BLaER1 (cell line): ENCODE results near the gene CEP128.
A peak's percentile ranks its signal among the peaks of the same experiment; 100 is the strongest.

ENCODE experiments used
- H3K27ac ChIP-seq: shearing (Covaris generic); formaldehyde crosslinking; 2 replicates; pipeline ENCODE4 v1.8.1; 2022
- H3K27me3 ChIP-seq: shearing (Covaris generic); formaldehyde crosslinking; 2 replicates; pipeline ENCODE4 v1.8.1; 2022
- H3K36me3 ChIP-seq: shearing (Covaris generic); formaldehyde crosslinking; 2 replicates; pipeline ENCODE4 v1.8.1; 2022
- H3K4me1 ChIP-seq: shearing (Covaris generic); formaldehyde crosslinking; 2 replicates; pipeline ENCODE4 v1.8.1; 2022
- H3K4me2 ChIP-seq: shearing (Covaris generic); formaldehyde crosslinking; 2 replicates; pipeline ENCODE4 v1.8.1; 2022
- H3K4me3 ChIP-seq: shearing (Covaris generic); formaldehyde crosslinking; 2 replicates; pipeline ENCODE4 v1.8.1; 2022
- H3K9ac ChIP-seq: shearing (Covaris generic); formaldehyde crosslinking; 2 replicates; pipeline ENCODE4 v1.8.1; 2022
- H3K9me3 ChIP-seq: shearing (Covaris generic); formaldehyde crosslinking; 2 replicates; pipeline ENCODE4 v1.8.1; 2022
- H4K20me1 ChIP-seq: shearing (Covaris generic); formaldehyde crosslinking; 2 replicates; pipeline ENCODE4 v1.8.1; 2022
- Cebpa-rat ChIP-seq: shearing (Covaris generic); IDR thresholded peaks from 2 replicates; pipeline ENCODE4 v1.8.1; 2022

CEP128 gene

GRCh38 chr14:80862541-80862940 lies 79.0 kb downstream of the CEP128 start:
- no peak for TF ChIP-seq Cebpa-rat
- Histone ChIP-seq H3K27me3 (no peaks in the 10 kb centered on the region), H3K4me1 (no peaks in the 10 kb centered on the region), H3K36me3 (peaks cover 27% of the 10 kb centered on the region), H4K20me1 (no peaks in the 10 kb centered on the region), H3K4me2 (no peak overlapping the region), H3K4me3 (no peak overlapping the region), H3K9me3 (peaks cover 12% of the 10 kb centered on the region), H3K9ac (no peak overlapping the region), H3K27ac (no peak overlapping the region)

GRCh38 chr14:80850197-80850814 lies 91.2 kb downstream of the CEP128 start:
- Histone ChIP-seq H3K4me2 (no peak overlapping the region), H3K4me1 (no peaks in the 10 kb centered on the region), H3K36me3 (peaks cover 8% of the 10 kb centered on the region; the same call in 1 of the 2 replicates), H3K9ac (no peak overlapping the region), H3K4me3 (no peak overlapping the region), H3K27me3 (no peaks in the 10 kb centered on the region), H3K27ac (no peak overlapping the region), H4K20me1 (no peaks in the 10 kb centered on the region), H3K9me3 (no peaks in the 10 kb centered on the region)
- TF ChIP-seq Cebpa-rat: no peak

DNA sequence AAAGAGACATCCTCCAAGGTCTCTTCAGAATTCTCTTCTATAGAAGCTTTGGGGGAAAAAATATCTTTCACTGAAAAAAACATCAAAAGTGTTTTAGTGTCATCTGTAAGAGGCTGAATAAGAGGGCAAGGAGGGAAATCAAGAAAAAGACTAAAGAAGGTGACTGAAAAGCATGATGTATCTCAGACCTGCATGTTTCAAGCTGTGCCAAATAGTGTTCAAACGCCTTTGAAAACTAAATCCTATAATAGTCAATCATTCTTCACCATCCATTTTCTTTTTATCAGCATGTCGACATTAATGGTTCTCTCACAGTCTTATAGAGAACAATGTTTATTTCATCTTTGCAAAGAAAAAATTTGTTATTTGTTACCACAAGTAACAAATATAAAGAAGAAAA lies 94.5 kb downstream of the CEP128 start:
- H4K20me1 ChIP-seq: no peaks in the 10 kb centered on the region
- TF ChIP-seq Cebpa-rat: no peak
- no peak overlapping the region for H3K4me3 ChIP-seq
- no peaks in the 10 kb centered on the region for H3K4me1 ChIP-seq
- H3K9me3 ChIP-seq: no peaks in the 10 kb centered on the region
- H3K9ac ChIP-seq: no peak overlapping the region
- no peak overlapping the region for H3K4me2 ChIP-seq
- peaks cover 8% of the 10 kb centered on the region; the same call in 1 of the 2 replicates for H3K36me3 ChIP-seq
- no peaks in the 10 kb centered on the region for H3K27me3 ChIP-seq
- no peak overlapping the region for H3K27ac ChIP-seq

DNA sequence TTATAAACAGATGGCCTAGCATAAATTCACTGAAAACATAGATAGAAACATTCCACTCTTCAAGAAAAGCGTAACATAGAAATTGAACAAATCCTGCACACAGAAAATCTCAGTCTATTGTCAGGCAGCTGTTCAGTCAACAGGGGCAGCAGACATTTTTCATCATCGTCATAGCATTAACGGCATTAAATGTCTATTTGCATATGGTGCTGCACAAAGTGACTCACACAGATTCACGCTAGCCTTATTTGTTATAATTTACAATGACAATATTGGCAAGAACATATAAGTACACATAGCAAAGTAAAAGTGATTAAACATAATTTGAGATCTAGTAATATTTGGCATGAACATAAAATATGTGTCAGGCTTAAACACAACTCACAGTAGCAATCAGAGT lies 95.7 kb downstream of the CEP128 start:
- Histone ChIP-seq H3K9me3 (no peaks in the 10 kb centered on the region), H3K4me3 (no peak overlapping the region), H3K27ac (no peak overlapping the region), H3K4me2 (no peak overlapping the region), H3K36me3 (peaks cover 8% of the 10 kb centered on the region; the same call in 1 of the 2 replicates), H3K9ac (no peak overlapping the region), H3K27me3 (no peaks in the 10 kb centered on the region), H3K4me1 (no peaks in the 10 kb centered on the region), H4K20me1 (no peaks in the 10 kb centered on the region)
- no peak for TF ChIP-seq Cebpa-rat

DNA sequence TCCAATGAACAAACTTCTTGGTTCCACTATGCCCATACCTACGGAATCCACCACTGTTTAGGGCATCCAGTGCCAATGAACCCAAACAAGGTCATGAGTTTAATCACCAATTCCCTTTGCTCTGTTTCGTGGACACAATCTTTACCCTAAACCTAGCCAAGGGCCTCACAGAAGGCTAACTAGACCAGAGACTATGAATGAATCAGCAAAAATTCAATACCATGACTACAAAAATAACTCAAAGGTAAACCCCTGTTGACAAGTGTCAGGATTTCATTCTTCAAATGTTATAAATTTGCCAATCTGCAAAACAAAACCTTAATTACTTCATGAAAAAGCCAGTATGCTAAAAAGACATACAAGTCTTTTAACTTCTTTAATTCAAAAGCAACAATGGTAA lies 96.7 kb downstream of the CEP128 start:
- H3K4me3 ChIP-seq: no peak overlapping the region
- no peak for TF ChIP-seq Cebpa-rat
- H3K4me2 ChIP-seq: no peak overlapping the region
- no peak overlapping the region for H3K27ac ChIP-seq
- H3K9me3 ChIP-seq: no peaks in the 10 kb centered on the region
- no peaks in the 10 kb centered on the region for H3K27me3 ChIP-seq
- peaks cover 8% of the 10 kb centered on the region; the same call in 1 of the 2 replicates for H3K36me3 ChIP-seq
- H3K9ac ChIP-seq: no peak overlapping the region
- H3K4me1 ChIP-seq: no peaks in the 10 kb centered on the region
- H4K20me1 ChIP-seq: no peaks in the 10 kb centered on the region

DNA sequence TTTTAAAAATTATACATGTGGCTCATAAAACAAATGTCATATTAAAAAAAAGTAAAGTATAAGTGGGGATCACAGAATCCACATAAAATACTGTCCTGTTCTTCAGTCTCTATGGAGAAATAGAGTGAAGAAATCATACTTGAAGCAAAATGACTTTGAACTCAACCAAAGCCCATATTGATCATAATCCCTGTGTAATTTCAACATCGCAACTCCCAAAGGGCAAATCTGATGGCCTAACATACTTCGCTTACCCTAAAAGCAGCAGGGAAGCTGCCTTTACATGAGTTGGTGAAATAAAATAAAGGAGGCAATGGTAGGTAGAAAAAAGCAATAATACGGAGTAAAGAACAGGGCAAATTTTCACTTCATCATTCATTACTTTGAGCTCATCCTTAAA lies 101.8 kb downstream of the CEP128 start:
- no peak overlapping the region for H3K4me3 ChIP-seq
- no peaks in the 10 kb centered on the region for H3K9me3 ChIP-seq
- no peak overlapping the region for H3K27ac ChIP-seq
- no peaks in the 10 kb centered on the region for H3K4me1 ChIP-seq
- H3K27me3 ChIP-seq: no peaks in the 10 kb centered on the region
- H3K36me3 ChIP-seq: peaks cover 14% of the 10 kb centered on the region
- H4K20me1 ChIP-seq: no peaks in the 10 kb centered on the region
- TF ChIP-seq Cebpa-rat: no peak
- H3K9ac ChIP-seq: no peak overlapping the region
- no peak overlapping the region for H3K4me2 ChIP-seq

- Histone ChIP-seq H3K4me2 (peak overlapping the region; percentile 32), H3K27me3 (no peaks in the 10 kb centered on the region), H3K4me3 (no peak overlapping the region), H3K9me3 (peaks cover 39% of the 10 kb centered on the region), H3K9ac (no peak overlapping the region), H3K27ac (0 out of 2 replicates have a peak overlapping the region, but pooled peaks have one; percentile 9), H4K20me1 (no peaks in the 10 kb centered on the region), H3K36me3 (peaks cover 21% of the 10 kb centered on the region), H3K4me1 (peaks cover 19% of the 10 kb centered on the region)
- no peak for TF ChIP-seq Cebpa-rat
These were observed 131.9 kb downstream of the CEP128 start for GRCh38 chr14:80809663-80810062.

- Histone ChIP-seq H3K4me3 (no peak overlapping the region), H4K20me1 (no peaks in the 10 kb centered on the region), H3K9me3 (peaks cover 31% of the 10 kb centered on the region), H3K9ac (no peak overlapping the region), H3K4me1 (peaks cover 18% of the 10 kb centered on the region), H3K36me3 (peaks cover 24% of the 10 kb centered on the region), H3K27ac (no peak overlapping the region), H3K4me2 (no peak overlapping the region), H3K27me3 (no peaks in the 10 kb centered on the region)
- no peak for TF ChIP-seq Cebpa-rat
These were observed 136.4 kb downstream of the CEP128 start for GRCh38 chr14:80805136-80805535.

- H3K4me1 ChIP-seq: no peaks in the 10 kb centered on the region
- H3K27me3 ChIP-seq: no peaks in the 10 kb centered on the region
- peaks cover 18% of the 10 kb centered on the region for H3K36me3 ChIP-seq
- H3K4me3 ChIP-seq: no peak overlapping the region
- H3K9me3 ChIP-seq: peaks cover 22% of the 10 kb centered on the region
- no peaks in the 10 kb centered on the region for H4K20me1 ChIP-seq
- no peak for TF ChIP-seq Cebpa-rat
- no peak overlapping the region for H3K4me2 ChIP-seq
- H3K27ac ChIP-seq: no peak overlapping the region
- H3K9ac ChIP-seq: no peak overlapping the region
These were observed 142.7 kb downstream of the CEP128 start for GRCh38 chr14:80798878-80799277.

- Histone ChIP-seq H3K27ac (no peak overlapping the region), H3K9me3 (peaks cover 22% of the 10 kb centered on the region), H3K4me1 (no peaks in the 10 kb centered on the region), H3K27me3 (no peaks in the 10 kb centered on the region), H3K36me3 (peaks cover 18% of the 10 kb centered on the region), H3K4me2 (no peak overlapping the region), H3K4me3 (no peak overlapping the region), H4K20me1 (no peaks in the 10 kb centered on the region), H3K9ac (no peak overlapping the region)
- TF ChIP-seq Cebpa-rat: peak; percentile 15; the same call in 1 of the 2 replicates
These were observed 143.3 kb downstream of the CEP128 start for GRCh38 chr14:80798211-80798610.

DNA sequence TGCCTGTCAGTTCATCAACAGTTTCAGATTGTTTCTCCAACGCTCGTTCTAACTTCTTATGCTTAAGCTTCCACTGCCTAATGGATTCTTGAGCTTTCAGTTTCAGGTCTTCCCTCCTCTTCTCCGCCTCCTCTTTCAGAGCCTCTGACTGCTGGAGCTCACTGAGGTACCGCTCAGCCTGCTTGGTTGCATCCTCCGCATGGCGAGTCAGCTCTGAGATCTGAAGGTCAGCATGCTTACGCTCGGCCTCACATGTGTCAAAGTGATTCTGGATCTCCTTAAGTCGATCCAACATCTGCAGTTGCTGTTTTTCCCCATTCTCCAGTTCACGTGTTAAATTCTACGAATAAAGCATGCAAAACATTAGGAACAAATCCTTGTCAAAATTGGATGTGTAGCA lies 148.8 kb downstream of the CEP128 start:
- H3K27ac ChIP-seq: no peak overlapping the region
- H3K9ac ChIP-seq: no peak overlapping the region
- no peak overlapping the region for H3K4me2 ChIP-seq
- H3K4me3 ChIP-seq: no peak overlapping the region
- no peaks in the 10 kb centered on the region for H3K4me1 ChIP-seq
- H3K27me3 ChIP-seq: no peaks in the 10 kb centered on the region
- H3K36me3 ChIP-seq: peaks cover 10% of the 10 kb centered on the region
- H4K20me1 ChIP-seq: no peaks in the 10 kb centered on the region
- no peaks in the 10 kb centered on the region for H3K9me3 ChIP-seq
- no peak for TF ChIP-seq Cebpa-rat
